ENCODE data around the gene SYT12. TPM values are rescaled to one million over a fixed set of nuclear protein-coding genes. Genes with fewer than 3 reads are reported as not detected.
A peak's percentile ranks its signal among the peaks of the same experiment; 100 is the strongest.

The SYT12 gene
- total RNA-seq, 2 experiments from 2014 or later, result not detected

GRCh38 chr11:66979336-66979980 lies 43.5 kb upstream of the SYT12 start:
- Histone ChIP-seq H3K4me3 (ENCODE audit: low read length) (no peak overlapping the region), H3K9me3 (ENCODE audit: control insufficient read depth in 1 of 2, insufficient read depth in 1 of 2, low read length in 2 of 2) (peaks cover 12 to 40% of the 10 kb centered on the region in 2 experiments), H3K27me3 (ENCODE audit: control insufficient read depth in 1 of 2, insufficient read depth in 2 of 2, low read length in 2 of 2) (peaks cover 0 to 7% of the 10 kb centered on the region in 2 experiments), H3K4me1 (ENCODE audit: insufficient read depth, low read length) (peaks cover 4% of the 10 kb centered on the region), H3K36me3 (ENCODE audit: insufficient read depth, low read length) (no peaks in the 10 kb centered on the region), H3K27ac (ENCODE audit: low read depth in 1 of 2, low read length in 2 of 2) (no peak overlapping the region)
- ATAC-seq (ENCODE audit: poor library complexity), result no peak
- no peaks in the 10 kb centered on the region for H3K36me3 Mint-ChIP-seq (ENCODE audit: low read depth)
- H3K27ac Mint-ChIP-seq, result no peak overlapping the region
- ChIA-PET CTCF (interaction anchor here (0.6 kb wide), 1 partner anchor 267 kb away, joined by 4 read pairs; no protein-coding TSS in a partner anchor), POLR2A (no interaction called here)
- DNase-seq, result no peak
- TF ChIP-seq, protein P1, sequence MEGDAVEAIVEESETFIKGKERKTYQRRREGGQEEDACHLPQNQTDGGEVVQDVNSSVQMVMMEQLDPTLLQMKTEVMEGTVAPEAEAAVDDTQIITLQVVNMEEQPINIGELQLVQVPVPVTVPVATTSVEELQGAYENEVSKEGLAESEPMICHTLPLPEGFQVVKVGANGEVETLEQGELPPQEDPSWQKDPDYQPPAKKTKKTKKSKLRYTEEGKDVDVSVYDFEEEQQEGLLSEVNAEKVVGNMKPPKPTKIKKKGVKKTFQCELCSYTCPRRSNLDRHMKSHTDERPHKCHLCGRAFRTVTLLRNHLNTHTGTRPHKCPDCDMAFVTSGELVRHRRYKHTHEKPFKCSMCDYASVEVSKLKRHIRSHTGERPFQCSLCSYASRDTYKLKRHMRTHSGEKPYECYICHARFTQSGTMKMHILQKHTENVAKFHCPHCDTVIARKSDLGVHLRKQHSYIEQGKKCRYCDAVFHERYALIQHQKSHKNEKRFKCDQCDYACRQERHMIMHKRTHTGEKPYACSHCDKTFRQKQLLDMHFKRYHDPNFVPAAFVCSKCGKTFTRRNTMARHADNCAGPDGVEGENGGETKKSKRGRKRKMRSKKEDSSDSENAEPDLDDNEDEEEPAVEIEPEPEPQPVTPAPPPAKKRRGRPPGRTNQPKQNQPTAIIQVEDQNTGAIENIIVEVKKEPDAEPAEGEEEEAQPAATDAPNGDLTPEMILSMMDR (IDR thresholded peaks at IDR 0.05), result no peak
- intact Hi-C loops (cut with DNase I, micrococcal nuclease), result loop anchor here in 1 of 2 experiments (5.0 kb wide), 1 partner anchor 282 kb away; no protein-coding TSS in a partner anchor
- H3K27me3 Mint-ChIP-seq, result peaks cover 20% of the 10 kb centered on the region
- no peaks in the 10 kb centered on the region for H3K4me1 Mint-ChIP-seq (ENCODE audit: low read depth)
- H3K9me3 Mint-ChIP-seq, result no peaks in the 10 kb centered on the region
- H3K4me3 Mint-ChIP-seq, result no peak overlapping the region

DNA sequence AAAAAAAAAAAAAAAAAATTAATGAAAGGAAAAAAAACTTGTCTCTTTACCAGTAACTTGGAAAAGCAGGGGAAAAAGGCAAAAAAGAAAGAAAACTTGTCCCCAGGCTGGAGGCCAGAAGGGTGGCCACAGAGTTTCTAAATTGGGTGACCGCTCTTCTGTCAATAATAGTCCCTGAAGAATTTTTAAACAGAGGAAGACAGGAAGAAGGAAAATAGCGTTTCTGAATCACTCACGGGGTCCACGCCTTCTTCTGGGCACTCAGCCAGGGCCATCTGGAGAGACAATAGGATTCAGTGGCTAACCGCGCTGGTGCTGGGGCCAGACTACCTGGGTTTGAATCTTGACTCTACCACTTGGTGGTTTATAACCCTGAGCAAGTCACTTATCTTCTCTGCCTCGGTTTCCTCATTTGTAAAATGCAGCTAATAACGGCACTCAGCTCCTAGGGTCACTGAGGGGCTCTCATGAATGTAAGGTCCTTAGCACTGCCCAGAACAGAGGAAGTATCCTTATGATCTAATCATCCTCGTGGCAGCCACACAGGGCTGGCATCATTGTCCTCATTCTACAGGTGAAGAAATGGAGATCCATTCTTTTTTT lies 40.9 kb upstream of the SYT12 start:
- Mint-ChIP-seq H3K27me3 (peaks cover 11% of the 10 kb centered on the region), H3K36me3 (ENCODE audit: low read depth) (no peaks in the 10 kb centered on the region), H3K27ac (no peak overlapping the region), H3K4me3 (no peak overlapping the region), H3K4me1 (ENCODE audit: low read depth) (no peaks in the 10 kb centered on the region), H3K9me3 (no peaks in the 10 kb centered on the region)
- TF ChIP-seq, protein P1 (IDR thresholded peaks at IDR 0.05), result no peak
- DNase-seq, result peak in 4 of 14 experiments; percentile 8 to 44 (median 30)
- Histone ChIP-seq H3K4me3 (ENCODE audit: low read length) (no peak overlapping the region), H3K9me3 (ENCODE audit: control insufficient read depth in 1 of 2, insufficient read depth in 1 of 2, low read length in 2 of 2) (peaks cover 12 to 24% of the 10 kb centered on the region in 2 experiments), H3K36me3 (ENCODE audit: insufficient read depth, low read length) (no peaks in the 10 kb centered on the region), H3K27me3 (ENCODE audit: control insufficient read depth in 1 of 2, insufficient read depth in 2 of 2, low read length in 2 of 2) (peaks cover 0 to 7% of the 10 kb centered on the region in 2 experiments), H3K4me1 (ENCODE audit: insufficient read depth, low read length) (peaks cover 4% of the 10 kb centered on the region), H3K27ac (ENCODE audit: low read depth in 1 of 2, low read length in 2 of 2) (no peak overlapping the region)
- CTCF ChIA-PET, result no interaction called here
- ATAC-seq (ENCODE audit: poor library complexity), result no peak
- POLR2A ChIA-PET, result no interaction called here
- intact Hi-C loops (cut with DNase I, micrococcal nuclease), result no loop called here

- DNase-seq, result no peak
- Histone ChIP-seq H3K9me3 (ENCODE audit: control insufficient read depth in 1 of 2, insufficient read depth in 1 of 2, low read length in 2 of 2) (peaks cover 11 to 12% of the 10 kb centered on the region in 2 experiments), H3K36me3 (ENCODE audit: insufficient read depth, low read length) (no peaks in the 10 kb centered on the region), H3K4me1 (ENCODE audit: insufficient read depth, low read length) (peaks cover 4% of the 10 kb centered on the region), H3K4me3 (ENCODE audit: low read length) (no peak overlapping the region), H3K27ac (ENCODE audit: low read depth in 1 of 2, low read length in 2 of 2) (no peak overlapping the region), H3K27me3 (ENCODE audit: control insufficient read depth in 1 of 2, insufficient read depth in 2 of 2, low read length in 2 of 2) (peaks cover 0 to 3% of the 10 kb centered on the region in 2 experiments)
- peaks cover 11% of the 10 kb centered on the region for H3K27me3 Mint-ChIP-seq
- TF ChIP-seq, protein P1 (IDR thresholded peaks at IDR 0.05), result no peak
- no peak overlapping the region for H3K27ac Mint-ChIP-seq
- H3K36me3 Mint-ChIP-seq (ENCODE audit: low read depth), result no peaks in the 10 kb centered on the region
- ChIA-PET CTCF (no interaction called here), POLR2A (no interaction called here)
- no peaks in the 10 kb centered on the region for H3K4me1 Mint-ChIP-seq (ENCODE audit: low read depth)
- no peaks in the 10 kb centered on the region for H3K9me3 Mint-ChIP-seq
- no peak for ATAC-seq (ENCODE audit: poor library complexity)
- intact Hi-C loops (cut with DNase I, micrococcal nuclease), result no loop called here
- no peak overlapping the region for H3K4me3 Mint-ChIP-seq
Observed at GRCh38 chr11:66983275-66983924, 39.5 kb upstream of the SYT12 start.
